Fibroblast of mammary gland (primary cell): ENCODE data around the gene SMS.

ENCODE experiments used
- DNase-seq: peaks from one replicate; pipeline ENCODE4 v3.0.0-alpha.2; 2010; ENCODE audit warnings: low read depth
- H3K4me3 ChIP-seq: 2 replicates; pipeline ENCODE4 v1.5.1; 2011; ENCODE audit warnings: low read depth, mild to moderate bottlenecking, low read length, moderate library complexity; ENCODE audit not compliant: control insufficient read depth
- CTCF ChIP-seq: conservative IDR thresholded peaks from 2 replicates; pipeline ENCODE4 v1.5.1; 2011; ENCODE audit warnings: low read depth, low read length, inconsistent platforms; ENCODE audit not compliant: control insufficient read depth, insufficient read depth

SMS gene

GRCh38 chrX:21934414-21934813 is 6.1 kb upstream of the SMS start:
- TF ChIP-seq CTCF = no peak
- no peak for DNase-seq
- no peak overlapping the region for H3K4me3 ChIP-seq

- H3K4me3 ChIP-seq = peak overlapping the region; percentile 20
- TF ChIP-seq CTCF = no peak
- no peak for DNase-seq
These were observed 603 bp upstream of the SMS start for GRCh38 chrX:21939906-21940305.

GRCh38 chrX:21943460-21944135 is 3.1 kb downstream of the SMS start:
- H3K4me3 ChIP-seq = peak overlapping the region; percentile 16
- TF ChIP-seq CTCF = no peak
- DNase-seq = peak; percentile 95

GRCh38 chrX:21944136-21944615 is 3.7 kb downstream of the SMS start:
- TF ChIP-seq CTCF = no peak
- DNase-seq = no peak
- no peak overlapping the region for H3K4me3 ChIP-seq

GRCh38 chrX:21946925-21947641 is 6.6 kb downstream of the SMS start:
- DNase-seq = peak; percentile 53
- no peak for TF ChIP-seq CTCF
- no peak overlapping the region for H3K4me3 ChIP-seq

- H3K4me3 ChIP-seq = no peak overlapping the region
- no peak for TF ChIP-seq CTCF
- no peak for DNase-seq
These were observed 7.2 kb downstream of the SMS start for GRCh38 chrX:21947671-21948070.
